Hepatocyte (in vitro differentiated cells): Measurements from ENCODE around the gene MSLN. TPM values are rescaled to one million over a fixed set of nuclear protein-coding genes. Genes with fewer than 3 reads are reported as not detected.

Source experiments
- DNase-seq: peaks from one replicate; pipeline ENCODE4 v3.0.0-alpha.2; 2016; ENCODE audit warnings: low spot score
- H2AFZ ChIP-seq: fragments of 200-600 bp; sonication (generic); 2 replicates; pipeline ENCODE4 v1.6.0; 2016; ENCODE audit warnings: antibody characterized with exemption, mild to moderate bottlenecking
- H3K27ac ChIP-seq: fragments of 200-600 bp; sonication (generic); 2 replicates; pipeline ENCODE4 v1.5.1; 2016; ENCODE audit warnings: mild to moderate bottlenecking
- H3K27me3 ChIP-seq: fragments of 200-600 bp; sonication (generic); 2 replicates; pipeline ENCODE4 v1.6.1; 2016
- H3K36me3 ChIP-seq: fragments of 200-600 bp; sonication (generic); replicated peaks from 2 replicates; pipeline ENCODE4 v1.5.1; 2016; ENCODE audit warnings: low read depth; ENCODE audit not compliant: insufficient read depth
- H3K4me1 ChIP-seq: fragments of 200-600 bp; sonication (generic); 2 replicates; pipeline ENCODE4 v1.5.1; 2016; ENCODE audit warnings: mild to moderate bottlenecking, moderate library complexity; ENCODE audit not compliant: insufficient read depth
- H3K4me2 ChIP-seq: fragments of 200-600 bp; sonication (generic); 2 replicates; pipeline ENCODE4 v1.6.0; 2016
- H3K4me3 ChIP-seq: fragments of 200-600 bp; sonication (generic); 2 replicates; pipeline ENCODE4 v1.5.1; 2016; ENCODE audit warnings: mild to moderate bottlenecking
- H3K79me2 ChIP-seq: fragments of 200-600 bp; sonication (generic); 2 replicates; pipeline ENCODE4 v1.6.0; 2017; ENCODE audit warnings: mild to moderate bottlenecking
- H3K9me2 ChIP-seq: fragments of 200-600 bp; sonication (generic); replicated peaks from 2 replicates; pipeline ENCODE4 v1.6.0; 2017; ENCODE audit warnings: mild to moderate bottlenecking; ENCODE audit not compliant: insufficient read depth
- H3K9me3 ChIP-seq: fragments of 200-600 bp; sonication (generic); 2 replicates; pipeline ENCODE4 v1.5.1; 2016; ENCODE audit warnings: low read depth, mild to moderate bottlenecking
- H4K20me1 ChIP-seq: fragments of 200-600 bp; sonication (generic); 2 replicates; pipeline ENCODE4 v1.6.0; 2016; ENCODE audit warnings: mild to moderate bottlenecking; ENCODE audit not compliant: insufficient read depth, poor library complexity, severe bottlenecking
- EZH2 ChIP-seq: fragments of 200-600 bp; sonication (generic); IDR thresholded peaks from 2 replicates; pipeline ENCODE4 v1.6.1; 2016; ENCODE audit warnings: antibody characterized with exemption, mild to moderate bottlenecking, borderline replicate concordance
- EZH2phosphoT487 ChIP-seq: fragments of 200-600 bp; sonication (generic); IDR thresholded peaks from one replicate; pipeline ENCODE4 v1.6.1; 2018; ENCODE audit warnings: antibody characterized with exemption, mild to moderate bottlenecking, low read depth, moderate library complexity; ENCODE audit not compliant: unreplicated experiment, severe bottlenecking
- WGBS: methylation state at CpG from one replicate; pipeline ENCODE4 v1.1.6; 2016; ENCODE audit warnings: low lambda C conversion rate; ENCODE audit errors: missing lambda C conversion rate; 5-methylcytosine and 5-hydroxymethylcytosine counted together
- polyA plus RNA-seq: library from polyadenylated mRNA; unstranded; fragments of >200 nt; fragmentation: Nextera tagmentation; extraction: Ambion mirVana; gene quantifications from 2 replicates; pipeline ENCODE4 v1.2.1, GENCODE V29; 2016
- total RNA-seq: library from RNA; depleted of rRNA; stranded (reverse); fragments of >200 nt; gene quantifications from 2 replicates; pipeline ENCODE4 v1.2.3, GENCODE V29; 2014
- TF ChIP-seq, protein P1 (sequence below): fragments of 200-600 bp; sonication (generic); IDR thresholded peaks from 2 replicates; pipeline ENCODE4 v1.5.1; 2016; ENCODE audit warnings: antibody characterized with exemption, mild to moderate bottlenecking; ENCODE audit not compliant: poor library complexity

MSLN gene
- total and polyA plus RNA-seq, 2 experiments from 2014 or later = 2.4 to 8.0 TPM

DNA sequence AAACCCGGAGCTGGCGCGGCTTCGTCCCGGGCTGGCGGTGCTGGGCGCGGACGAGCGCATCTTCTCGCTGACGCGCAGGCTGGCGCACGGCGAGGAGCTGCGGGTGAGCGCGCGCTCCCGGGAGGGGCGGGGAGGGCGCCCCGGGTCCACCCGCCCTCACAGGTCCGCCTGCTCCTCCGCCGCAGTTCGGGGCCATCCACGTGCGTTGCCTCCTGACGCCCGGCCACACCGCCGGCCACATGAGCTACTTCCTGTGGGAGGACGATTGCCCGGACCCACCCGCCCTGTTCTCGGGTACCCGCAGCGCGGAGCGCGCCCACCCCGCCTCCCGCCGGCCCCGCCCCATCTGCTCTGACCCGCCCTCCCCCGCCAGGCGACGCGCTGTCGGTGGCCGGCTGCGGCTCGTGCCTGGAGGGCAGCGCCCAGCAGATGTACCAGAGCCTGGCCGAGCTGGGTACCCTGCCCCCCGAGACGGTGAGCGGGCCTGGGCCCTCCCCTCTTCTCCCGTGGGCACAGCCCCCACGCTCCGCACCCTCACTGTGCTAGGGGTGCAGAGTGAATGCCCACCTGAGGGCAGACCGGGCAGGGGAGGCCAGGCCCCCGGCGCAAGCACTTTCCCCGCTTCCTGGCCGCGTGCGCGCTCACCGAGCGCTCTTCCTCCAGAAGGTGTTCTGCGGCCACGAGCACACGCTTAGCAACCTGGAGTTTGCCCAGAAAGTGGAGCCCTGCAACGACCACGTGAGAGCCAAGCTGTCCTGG, 32.2 kb upstream of the MSLN start:
- Histone ChIP-seq H3K27me3 (peaks cover 7% of the 10 kb centered on the region), H2AFZ (peak overlapping the region; percentile 45), H3K79me2 (no peaks in the 10 kb centered on the region), H3K9me2 (no peaks in the 10 kb centered on the region), H3K4me3 (peak overlapping the region; percentile 38), H4K20me1 (no peaks in the 10 kb centered on the region), H3K27ac (no peak overlapping the region), H3K36me3 (no peaks in the 10 kb centered on the region), H3K4me2 (peak overlapping the region; percentile 99), H3K4me1 (peaks cover 17% of the 10 kb centered on the region), H3K9me3 (no peaks in the 10 kb centered on the region)
- WGBS = 2% methylated on average over 8 of the region's 80 CpGs
- TF ChIP-seq EZH2 (no peak), EZH2phosphoT487 (no peak)
- TF ChIP-seq, protein P1, sequence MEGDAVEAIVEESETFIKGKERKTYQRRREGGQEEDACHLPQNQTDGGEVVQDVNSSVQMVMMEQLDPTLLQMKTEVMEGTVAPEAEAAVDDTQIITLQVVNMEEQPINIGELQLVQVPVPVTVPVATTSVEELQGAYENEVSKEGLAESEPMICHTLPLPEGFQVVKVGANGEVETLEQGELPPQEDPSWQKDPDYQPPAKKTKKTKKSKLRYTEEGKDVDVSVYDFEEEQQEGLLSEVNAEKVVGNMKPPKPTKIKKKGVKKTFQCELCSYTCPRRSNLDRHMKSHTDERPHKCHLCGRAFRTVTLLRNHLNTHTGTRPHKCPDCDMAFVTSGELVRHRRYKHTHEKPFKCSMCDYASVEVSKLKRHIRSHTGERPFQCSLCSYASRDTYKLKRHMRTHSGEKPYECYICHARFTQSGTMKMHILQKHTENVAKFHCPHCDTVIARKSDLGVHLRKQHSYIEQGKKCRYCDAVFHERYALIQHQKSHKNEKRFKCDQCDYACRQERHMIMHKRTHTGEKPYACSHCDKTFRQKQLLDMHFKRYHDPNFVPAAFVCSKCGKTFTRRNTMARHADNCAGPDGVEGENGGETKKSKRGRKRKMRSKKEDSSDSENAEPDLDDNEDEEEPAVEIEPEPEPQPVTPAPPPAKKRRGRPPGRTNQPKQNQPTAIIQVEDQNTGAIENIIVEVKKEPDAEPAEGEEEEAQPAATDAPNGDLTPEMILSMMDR = no peak
- DNase-seq = peak; percentile 85

DNA sequence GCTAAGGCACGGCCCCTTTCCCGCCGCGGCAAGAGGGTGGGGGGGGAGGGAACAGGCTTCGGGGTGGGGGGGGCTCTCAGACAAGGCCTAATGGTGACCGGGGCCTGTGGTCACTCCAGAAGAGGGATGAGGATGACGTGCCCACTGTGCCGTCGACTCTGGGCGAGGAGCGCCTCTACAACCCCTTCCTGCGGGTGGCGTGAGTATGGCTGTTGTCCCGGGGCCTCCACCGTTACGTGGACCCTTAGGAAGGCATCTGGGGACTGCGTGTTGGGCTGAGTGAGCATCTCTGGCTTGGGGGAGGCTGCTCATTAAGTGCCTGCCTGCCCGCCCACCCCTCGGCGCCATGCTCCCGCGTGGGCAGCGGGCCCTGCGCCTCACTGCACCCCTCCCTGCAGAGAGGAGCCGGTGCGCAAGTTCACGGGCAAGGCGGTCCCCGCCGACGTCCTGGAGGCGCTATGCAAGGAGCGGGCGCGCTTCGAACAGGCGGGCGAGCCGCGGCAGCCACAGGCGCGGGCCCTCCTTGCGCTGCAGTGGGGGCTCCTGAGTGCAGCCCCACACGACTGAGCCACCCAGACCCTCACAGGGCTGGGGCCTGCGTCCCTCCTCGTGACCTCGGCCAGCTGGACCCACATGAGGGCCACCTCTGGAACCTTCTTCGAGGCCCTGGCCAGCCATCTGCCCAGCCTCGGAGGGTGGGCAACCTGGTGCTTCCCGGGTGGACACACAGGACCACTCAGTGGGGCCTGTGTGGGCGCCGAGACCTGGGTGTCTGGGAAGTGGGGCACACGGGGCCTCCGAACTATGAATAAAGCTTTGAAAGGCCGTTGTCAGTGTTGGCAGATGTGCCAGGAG, 31.4 kb upstream of the MSLN start:
- DNase-seq = no peak
- Histone ChIP-seq H4K20me1 (no peaks in the 10 kb centered on the region), H3K4me3 (no peak overlapping the region), H3K27ac (no peak overlapping the region), H3K4me2 (peak overlapping the region; percentile 99), H3K27me3 (peaks cover 7% of the 10 kb centered on the region), H3K79me2 (no peaks in the 10 kb centered on the region), H3K9me2 (no peaks in the 10 kb centered on the region), H3K4me1 (peaks cover 17% of the 10 kb centered on the region), H3K36me3 (no peaks in the 10 kb centered on the region), H3K9me3 (no peaks in the 10 kb centered on the region), H2AFZ (no peak overlapping the region)
- WGBS = 71% methylated on average over 47 of the region's 55 CpGs
- TF ChIP-seq EZH2 (no peak), EZH2phosphoT487 (no peak)
- TF ChIP-seq, protein P1 = no peak

DNA sequence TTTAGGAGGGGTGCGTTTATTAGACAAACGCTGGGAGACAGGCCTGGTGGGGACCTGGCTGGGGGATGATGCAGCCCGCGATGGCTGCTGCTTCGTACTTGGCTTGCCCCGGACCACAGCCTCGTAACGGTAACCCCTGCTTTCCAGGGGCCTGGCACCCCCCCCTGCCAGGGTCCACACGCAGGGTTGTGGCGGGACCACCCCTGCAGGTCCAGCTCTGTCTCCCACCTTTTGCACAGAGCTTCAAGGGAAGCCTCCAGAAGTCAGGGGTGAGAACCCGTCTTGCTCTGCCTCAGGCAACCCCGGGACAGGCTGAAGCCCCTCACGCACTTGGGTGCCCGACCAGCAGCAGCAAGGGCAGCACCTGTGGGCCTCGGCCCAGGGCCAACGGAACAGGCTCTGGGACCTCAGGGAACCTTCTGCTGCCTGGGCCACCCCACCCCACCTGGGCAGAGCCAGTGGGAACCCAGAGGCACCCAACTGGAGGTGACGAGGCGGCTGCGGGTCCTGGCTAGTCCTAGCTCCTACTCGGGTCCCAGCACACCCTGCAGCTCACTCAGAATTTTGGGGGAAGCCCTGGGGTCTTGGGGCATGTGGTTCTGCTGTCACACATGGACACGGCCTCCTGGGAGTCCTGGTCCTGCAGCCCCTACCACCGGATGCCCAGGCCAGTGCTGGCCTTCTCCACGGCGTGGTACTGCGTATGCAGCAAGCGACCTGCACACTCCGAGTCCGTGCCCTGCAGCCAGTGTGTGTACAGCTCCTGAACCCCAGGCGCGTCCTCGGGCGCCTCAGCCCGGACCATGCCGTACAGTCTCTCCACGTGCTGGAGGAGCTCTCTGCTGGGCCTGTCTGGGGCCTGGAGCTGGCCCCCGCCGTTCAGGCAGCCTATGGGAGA, 30.5 kb upstream of the MSLN start:
- H2AFZ ChIP-seq = no peak overlapping the region
- H3K4me1 ChIP-seq = peaks cover 17% of the 10 kb centered on the region
- no peaks in the 10 kb centered on the region for H3K9me3 ChIP-seq
- no peak overlapping the region for H3K4me2 ChIP-seq
- H3K4me3 ChIP-seq = no peak overlapping the region
- H4K20me1 ChIP-seq = no peaks in the 10 kb centered on the region
- no peaks in the 10 kb centered on the region for H3K9me2 ChIP-seq
- WGBS = 95% methylated on average over 36 of the region's 37 CpGs
- H3K36me3 ChIP-seq = no peaks in the 10 kb centered on the region
- peaks cover 7% of the 10 kb centered on the region for H3K27me3 ChIP-seq
- H3K27ac ChIP-seq = no peak overlapping the region
- no peak for TF ChIP-seq EZH2phosphoT487
- no peak for DNase-seq
- no peaks in the 10 kb centered on the region for H3K79me2 ChIP-seq
